Stomach (tissue), 4 donors: ENCODE data around the gene KRTAP5-7.

ENCODE experiments used
- CTCF ChIP-seq, 7 experiments: fragments of 450-650 bp in 4 of 7; fragments of 200-600 bp in 3 of 7; sonication (generic) in 3 of 7; IDR thresholded peaks; one replicate each; pipeline ENCODE4 v1.5.1; 2016 to 2019; ENCODE audit warnings: antibody characterized with exemption in 7 of 7, control low read depth in 2 of 7, mild to moderate bottlenecking in 1 of 7
- EP300 ChIP-seq: sonication (generic); formaldehyde crosslinking; IDR thresholded peaks from one replicate; pipeline ENCODE4 v1.6.1; 2017; ENCODE audit warnings: antibody characterized with exemption
- POLR2A ChIP-seq, 4 donors: fragments of 450-650 bp; IDR thresholded peaks; one replicate each; pipeline ENCODE4 v1.6.1; 2016; ENCODE audit warnings: antibody characterized with exemption in 4 of 4, control low read depth in 2 of 4, mild to moderate bottlenecking in 1 of 4, moderate library complexity in 1 of 4
- POLR2AphosphoS5 ChIP-seq, 3 donors: sonication (generic); formaldehyde crosslinking; IDR thresholded peaks; one replicate each; pipeline ENCODE4 v1.6.1; 2016; ENCODE audit warnings: antibody characterized with exemption in 3 of 3

- TF ChIP-seq CTCF (IDR thresholded peaks at IDR 0.05): no peak
- TF ChIP-seq POLR2AphosphoS5 (IDR thresholded peaks at IDR 0.05): no peak
- TF ChIP-seq POLR2A (IDR thresholded peaks at IDR 0.05): no peak
- no peak for TF ChIP-seq EP300
Measured at GRCh38 chr11:71575723-71576424, 48.8 kb downstream of the KRTAP5-7 start.
